Measurements from ENCODE around the gene SEPTIN11. TPM values are rescaled to one million over a fixed set of nuclear protein-coding genes. Genes with fewer than 3 reads are reported as not detected.

Gene SEPTIN11
- total and polyA plus RNA-seq, 2 donors (not counting 1 experiment from before 2014, with no cell fraction given), result 688 to 1,286 TPM

DNA sequence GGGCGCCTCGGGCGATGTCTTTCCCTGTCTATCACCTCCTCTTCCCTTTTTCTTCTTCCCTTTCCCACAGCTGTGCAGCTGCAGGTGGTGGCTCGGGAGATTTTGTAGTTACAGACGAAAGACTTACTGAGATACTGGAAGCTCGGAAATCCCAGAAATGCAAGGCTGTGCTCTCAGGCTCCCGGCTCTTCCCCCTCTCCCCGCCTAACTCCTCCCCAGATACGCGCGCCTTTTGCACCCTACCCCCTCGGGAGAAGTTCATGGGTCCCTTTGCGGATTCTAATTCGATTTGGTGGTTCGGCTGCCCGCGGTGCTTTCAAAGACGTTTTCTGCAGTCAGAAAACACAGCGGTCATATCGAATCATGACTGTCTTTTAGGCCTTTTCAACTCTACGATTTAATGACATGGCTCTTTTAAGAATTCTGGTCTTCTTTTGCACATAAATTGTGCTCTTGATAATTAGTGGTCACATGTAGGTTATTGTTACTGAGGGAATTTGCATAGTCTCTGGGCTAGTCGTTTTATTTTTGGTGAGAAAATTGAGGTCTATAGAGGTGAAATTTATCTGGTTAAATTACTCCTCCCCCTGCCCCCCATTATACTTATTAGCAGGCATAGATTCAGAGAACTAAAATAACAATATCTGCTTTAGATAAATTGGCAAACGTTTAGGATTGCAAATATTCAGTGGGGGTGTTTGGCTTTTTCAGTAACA, 1.6 kb downstream of the SEPTIN11 start:
- Histone ChIP-seq H3K36me3 (ENCODE audit: control insufficient read depth, insufficient read depth, low read length) (no peaks in the 10 kb centered on the region), H3K9me3 (ENCODE audit: control insufficient read depth, insufficient read depth, low read depth, low read length) (no peaks in the 10 kb centered on the region), H3K9ac (ENCODE audit: insufficient read depth, low read length) (peak overlapping the region; percentile 98), H3K79me2 (ENCODE audit: control insufficient read depth, insufficient read depth, low read length) (peaks cover 96% of the 10 kb centered on the region), H3K4me3 (replicated peaks in 1 of 4; ENCODE audit: control extremely low read depth in 1 of 4, insufficient read depth in 1 of 4, low read depth in 3 of 4, low read length in 4 of 4) (peak overlapping the region; percentile 76 to 94 (median 92)), H2AFZ (ENCODE audit: low read length) (no peak overlapping the region), H4K20me1 (ENCODE audit: control insufficient read depth, extremely low read depth, insufficient read depth, low read length) (peaks cover 5% of the 10 kb centered on the region), H3K4me1 (ENCODE audit: control insufficient read depth, extremely low read depth, insufficient read depth, low read length) (peaks cover 16% of the 10 kb centered on the region), H3K27me3 (ENCODE audit: control insufficient read depth, insufficient read depth, low read length) (no peaks in the 10 kb centered on the region), H3K27ac (ENCODE audit: insufficient read depth, low read length) (peak overlapping the region; percentile 94), H3K4me2 (ENCODE audit: extremely low read depth, insufficient read depth, low read length) (peak overlapping the region; percentile 93)
- TF ChIP-seq, protein P1, sequence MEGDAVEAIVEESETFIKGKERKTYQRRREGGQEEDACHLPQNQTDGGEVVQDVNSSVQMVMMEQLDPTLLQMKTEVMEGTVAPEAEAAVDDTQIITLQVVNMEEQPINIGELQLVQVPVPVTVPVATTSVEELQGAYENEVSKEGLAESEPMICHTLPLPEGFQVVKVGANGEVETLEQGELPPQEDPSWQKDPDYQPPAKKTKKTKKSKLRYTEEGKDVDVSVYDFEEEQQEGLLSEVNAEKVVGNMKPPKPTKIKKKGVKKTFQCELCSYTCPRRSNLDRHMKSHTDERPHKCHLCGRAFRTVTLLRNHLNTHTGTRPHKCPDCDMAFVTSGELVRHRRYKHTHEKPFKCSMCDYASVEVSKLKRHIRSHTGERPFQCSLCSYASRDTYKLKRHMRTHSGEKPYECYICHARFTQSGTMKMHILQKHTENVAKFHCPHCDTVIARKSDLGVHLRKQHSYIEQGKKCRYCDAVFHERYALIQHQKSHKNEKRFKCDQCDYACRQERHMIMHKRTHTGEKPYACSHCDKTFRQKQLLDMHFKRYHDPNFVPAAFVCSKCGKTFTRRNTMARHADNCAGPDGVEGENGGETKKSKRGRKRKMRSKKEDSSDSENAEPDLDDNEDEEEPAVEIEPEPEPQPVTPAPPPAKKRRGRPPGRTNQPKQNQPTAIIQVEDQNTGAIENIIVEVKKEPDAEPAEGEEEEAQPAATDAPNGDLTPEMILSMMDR (conservative IDR thresholded peaks at IDR 0.05 in 1 of 2, IDR thresholded peaks at IDR 0.05 in 1 of 2; ENCODE audit: low read depth in 1 of 2, low read length in 2 of 2), result no peak
- TF ChIP-seq EZH2 (IDR thresholded peaks at IDR 0.05; ENCODE audit: low read length, missing control alignments), result no peak
- peak; percentile 56 to 62 for DNase-seq (ENCODE audit: low read depth in 2 of 2)

DNA sequence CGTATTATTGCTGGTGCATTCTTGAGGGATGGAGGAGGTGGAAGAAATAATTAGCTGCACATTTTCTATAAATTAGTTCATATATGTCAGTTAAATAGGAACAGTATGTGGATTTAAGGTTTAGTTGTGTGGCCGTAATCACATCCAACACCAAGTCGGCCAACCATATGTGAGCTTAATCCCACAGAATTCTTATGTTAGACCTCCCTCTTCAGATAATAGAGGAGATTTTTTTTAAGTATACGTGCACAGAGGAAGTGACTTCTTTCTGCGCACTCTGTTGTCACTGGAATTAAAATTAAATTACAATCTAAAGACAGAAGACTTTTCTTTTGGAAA, 2.1 kb downstream of the SEPTIN11 start:
- Histone ChIP-seq H3K79me2 (ENCODE audit: control insufficient read depth, insufficient read depth, low read length) (peaks cover 98% of the 10 kb centered on the region), H3K27ac (ENCODE audit: insufficient read depth, low read length) (peak overlapping the region; percentile 94), H3K4me3 (replicated peaks in 1 of 4; ENCODE audit: control extremely low read depth in 1 of 4, insufficient read depth in 1 of 4, low read depth in 3 of 4, low read length in 4 of 4) (peak overlapping the region; percentile 76 to 94 (median 92)), H3K9ac (ENCODE audit: insufficient read depth, low read length) (peak overlapping the region; percentile 98), H2AFZ (ENCODE audit: low read length) (no peak overlapping the region), H3K36me3 (ENCODE audit: control insufficient read depth, insufficient read depth, low read length) (peaks cover 1% of the 10 kb centered on the region), H3K9me3 (ENCODE audit: control insufficient read depth, insufficient read depth, low read depth, low read length) (no peaks in the 10 kb centered on the region), H3K27me3 (ENCODE audit: control insufficient read depth, insufficient read depth, low read length) (no peaks in the 10 kb centered on the region), H3K4me2 (ENCODE audit: extremely low read depth, insufficient read depth, low read length) (peak overlapping the region; percentile 93), H3K4me1 (ENCODE audit: control insufficient read depth, extremely low read depth, insufficient read depth, low read length) (peaks cover 22% of the 10 kb centered on the region), H4K20me1 (ENCODE audit: control insufficient read depth, extremely low read depth, insufficient read depth, low read length) (peaks cover 7% of the 10 kb centered on the region)
- TF ChIP-seq, protein P1 (conservative IDR thresholded peaks at IDR 0.05 in 1 of 2, IDR thresholded peaks at IDR 0.05 in 1 of 2; ENCODE audit: low read depth in 1 of 2, low read length in 2 of 2), result peak in 1 of 2 donors; percentile 5
- TF ChIP-seq EZH2 (IDR thresholded peaks at IDR 0.05; ENCODE audit: low read length, missing control alignments), result no peak
- DNase-seq (ENCODE audit: low read depth in 2 of 2), result peak; percentile 40 to 54

DNA sequence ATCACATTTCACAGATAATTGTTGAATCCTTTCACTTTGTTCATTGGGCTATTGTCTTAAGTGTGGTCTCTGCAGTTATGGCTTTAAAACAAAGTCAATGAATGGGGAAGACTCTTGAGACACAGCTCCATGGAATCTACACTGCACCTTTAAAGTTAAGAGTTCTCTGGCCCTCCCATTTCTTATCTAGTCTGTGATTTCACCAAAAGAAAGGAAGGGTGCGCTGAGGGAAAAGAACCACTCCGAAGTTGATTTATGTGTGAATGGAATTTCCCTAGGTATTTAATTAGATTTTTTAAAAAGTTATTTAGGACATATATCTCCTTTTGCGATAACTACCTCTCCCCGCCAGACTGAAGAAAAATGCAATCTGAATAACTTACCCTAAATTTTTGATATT, 2.5 kb downstream of the SEPTIN11 start:
- Histone ChIP-seq H4K20me1 (ENCODE audit: control insufficient read depth, extremely low read depth, insufficient read depth, low read length) (peaks cover 8% of the 10 kb centered on the region), H3K4me1 (ENCODE audit: control insufficient read depth, extremely low read depth, insufficient read depth, low read length) (peaks cover 25% of the 10 kb centered on the region)

More for the DNA sequence above, 2.5 kb downstream of the SEPTIN11 start:
- H3K36me3 ChIP-seq (ENCODE audit: control insufficient read depth, insufficient read depth, low read length), result peaks cover 1% of the 10 kb centered on the region
- H3K27ac ChIP-seq (ENCODE audit: insufficient read depth, low read length), result peak overlapping the region; percentile 94
- TF ChIP-seq EZH2 (IDR thresholded peaks at IDR 0.05; ENCODE audit: low read length, missing control alignments), result no peak
- TF ChIP-seq, protein P1 (conservative IDR thresholded peaks at IDR 0.05 in 1 of 2, IDR thresholded peaks at IDR 0.05 in 1 of 2; ENCODE audit: low read depth in 1 of 2, low read length in 2 of 2), result no peak
- H3K4me3 ChIP-seq (replicated peaks in 1 of 4; ENCODE audit: control extremely low read depth in 1 of 4, insufficient read depth in 1 of 4, low read depth in 3 of 4, low read length in 4 of 4), result peak overlapping the region; percentile 76 to 94 (median 92)
- peak overlapping the region; percentile 32 for H3K9ac ChIP-seq (ENCODE audit: insufficient read depth, low read length)
- H3K27me3 ChIP-seq (ENCODE audit: control insufficient read depth, insufficient read depth, low read length), result no peaks in the 10 kb centered on the region
- peak overlapping the region; percentile 93 for H3K4me2 ChIP-seq (ENCODE audit: extremely low read depth, insufficient read depth, low read length)
- no peak for DNase-seq (ENCODE audit: low read depth in 2 of 2)
- H3K79me2 ChIP-seq (ENCODE audit: control insufficient read depth, insufficient read depth, low read length), result peaks cover 98% of the 10 kb centered on the region
- H2AFZ ChIP-seq (ENCODE audit: low read length), result no peak overlapping the region
- no peaks in the 10 kb centered on the region for H3K9me3 ChIP-seq (ENCODE audit: control insufficient read depth, insufficient read depth, low read depth, low read length)

All from fibroblast of lung (primary cell).